Measurements from ENCODE around the gene CHRNA5. TPM values are rescaled to one million over a fixed set of nuclear protein-coding genes. Genes with fewer than 3 reads are reported as not detected.
"Not testable (repeated sequence)": the region's sequence is repeated elsewhere in the genome, so short reads cannot be mapped to it uniquely, and the experiment has no call there.

Gene CHRNA5
- total RNA-seq, result 0.52 TPM

DNA sequence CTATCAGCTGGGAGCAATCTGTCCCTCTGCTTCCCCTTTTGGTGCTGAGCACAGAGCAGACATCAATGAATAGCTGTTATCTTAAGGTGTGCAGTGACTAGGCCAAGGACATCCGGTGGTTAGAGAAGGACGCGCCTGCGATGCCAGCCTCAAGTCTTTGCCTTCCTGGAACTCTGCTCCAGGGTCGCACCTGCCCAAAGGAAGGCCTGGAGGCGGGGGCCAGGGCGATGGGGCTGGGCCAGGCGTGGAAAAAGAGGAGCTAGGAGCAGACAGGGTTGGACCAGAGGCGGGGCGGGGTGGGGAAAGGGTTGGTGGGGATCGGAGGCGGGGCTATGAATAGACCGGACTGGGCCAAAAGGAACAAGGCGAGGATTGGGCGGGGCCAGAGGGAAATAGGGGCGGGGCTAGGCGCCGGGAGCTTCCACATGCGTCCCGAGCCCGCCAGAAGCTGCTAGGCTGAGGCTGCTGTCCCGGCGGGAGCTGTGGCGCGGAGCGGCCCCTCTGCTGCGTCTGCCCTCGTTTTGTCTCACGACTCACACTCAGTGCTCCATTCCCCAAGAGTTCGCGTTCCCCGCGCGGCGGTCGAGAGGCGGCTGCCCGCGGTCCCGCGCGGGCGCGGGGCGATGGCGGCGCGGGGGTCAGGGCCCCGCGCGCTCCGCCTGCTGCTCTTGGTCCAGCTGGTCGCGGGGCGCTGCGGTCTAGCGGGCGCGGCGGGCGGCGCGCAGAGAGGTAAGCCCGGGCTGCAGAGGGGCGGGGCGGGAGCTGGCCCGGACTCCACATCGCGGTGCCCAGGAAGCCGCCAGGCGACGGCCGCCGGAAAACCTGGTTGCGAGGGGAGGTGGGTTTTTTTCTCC, at the start of gene CHRNA5:
CHRNA5 (plus strand) TSS at position 424 of the 854 bp plus-strand sequence; CDS start at position 624, 200 bp downstream.
- peaks cover 15% of the 10 kb centered on the region for H3K4me1 ChIP-seq (ENCODE audit: insufficient read depth, low read length)
- peaks cover 19% of the 10 kb centered on the region for H3K27me3 ChIP-seq (ENCODE audit: insufficient read depth, low read length)
- no peaks in the 10 kb centered on the region for H3K9me3 ChIP-seq (ENCODE audit: low read depth, low read length)
- H3K4me3 ChIP-seq (ENCODE audit: low read length), result peak within 1 kb of the TSS; percentile 52

DNA sequence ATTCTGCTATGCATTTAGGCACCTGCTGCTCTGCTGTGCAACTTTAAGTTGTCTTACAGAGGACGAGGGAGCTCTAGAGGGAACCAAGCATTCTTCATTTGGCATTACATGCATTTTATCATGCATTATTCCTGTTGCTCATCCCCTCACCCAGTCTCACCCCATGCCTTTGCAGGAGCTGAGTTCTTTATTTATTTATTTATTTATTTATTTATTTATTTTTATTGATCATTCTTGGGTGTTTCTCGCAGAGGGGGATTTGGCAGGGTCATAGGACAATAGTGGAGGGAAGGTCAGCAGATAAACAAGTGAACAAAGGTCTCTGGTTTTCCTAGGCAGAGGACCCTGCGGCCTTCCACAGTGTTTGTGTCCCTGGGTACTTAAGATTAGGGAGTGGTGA, 45.3 kb upstream of the CHRNA5 start:
- not testable (repeated sequence) for H3K4me1 ChIP-seq (ENCODE audit: insufficient read depth, low read length); H3K4me3 ChIP-seq (ENCODE audit: low read length); H3K27me3 ChIP-seq (ENCODE audit: insufficient read depth, low read length); H3K9me3 ChIP-seq (ENCODE audit: low read depth, low read length)

DNA sequence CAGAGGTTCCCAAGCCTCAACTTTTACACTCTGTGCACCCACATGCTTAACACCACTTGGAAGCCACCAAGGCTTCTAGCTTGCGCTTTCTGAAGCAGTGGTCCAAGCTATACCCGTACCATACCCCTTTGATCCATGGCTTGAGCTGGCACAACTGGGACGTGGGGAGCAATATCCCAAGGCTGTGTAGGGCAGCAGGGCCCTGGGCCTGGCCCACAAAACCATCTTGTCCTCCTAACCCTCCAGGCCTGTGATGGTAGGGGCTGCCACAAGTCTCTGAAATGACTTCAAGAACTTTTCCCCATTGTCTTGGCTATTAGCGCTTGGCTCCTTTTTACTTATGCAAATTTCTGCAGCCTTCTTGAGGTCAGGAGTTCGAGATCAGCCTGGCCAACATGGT, 41.1 kb upstream of the CHRNA5 start:
- no peaks in the 10 kb centered on the region for H3K9me3 ChIP-seq (ENCODE audit: low read depth, low read length)
- no peaks in the 10 kb centered on the region for H3K4me1 ChIP-seq (ENCODE audit: insufficient read depth, low read length)
- no peaks in the 10 kb centered on the region for H3K27me3 ChIP-seq (ENCODE audit: insufficient read depth, low read length)
- no peak overlapping the region for H3K4me3 ChIP-seq (ENCODE audit: low read length)

DNA sequence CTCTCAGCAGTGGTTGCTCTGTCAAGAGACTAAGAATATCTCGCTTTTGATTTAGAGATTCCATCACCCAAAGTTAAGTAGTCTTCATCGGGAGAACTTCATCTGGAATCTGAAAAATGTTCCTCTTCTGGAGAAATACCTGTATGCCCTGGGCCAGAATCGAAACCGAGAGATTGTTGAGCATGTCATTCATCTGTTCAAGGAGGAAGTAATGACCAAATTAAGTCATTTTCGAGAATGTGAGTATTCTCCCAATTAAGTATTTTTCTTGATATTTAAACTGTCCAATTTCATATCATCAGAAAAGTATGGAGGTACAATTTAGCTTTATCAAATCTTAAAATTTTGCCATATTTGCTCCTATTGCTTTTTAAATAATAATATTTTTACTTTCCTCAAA, 38.0 kb upstream of the CHRNA5 start:
- Histone ChIP-seq H3K9me3 (ENCODE audit: low read depth, low read length) (no peaks in the 10 kb centered on the region), H3K4me3 (ENCODE audit: low read length) (no peak overlapping the region), H3K27me3 (ENCODE audit: insufficient read depth, low read length) (no peaks in the 10 kb centered on the region), H3K4me1 (ENCODE audit: insufficient read depth, low read length) (no peaks in the 10 kb centered on the region)

DNA sequence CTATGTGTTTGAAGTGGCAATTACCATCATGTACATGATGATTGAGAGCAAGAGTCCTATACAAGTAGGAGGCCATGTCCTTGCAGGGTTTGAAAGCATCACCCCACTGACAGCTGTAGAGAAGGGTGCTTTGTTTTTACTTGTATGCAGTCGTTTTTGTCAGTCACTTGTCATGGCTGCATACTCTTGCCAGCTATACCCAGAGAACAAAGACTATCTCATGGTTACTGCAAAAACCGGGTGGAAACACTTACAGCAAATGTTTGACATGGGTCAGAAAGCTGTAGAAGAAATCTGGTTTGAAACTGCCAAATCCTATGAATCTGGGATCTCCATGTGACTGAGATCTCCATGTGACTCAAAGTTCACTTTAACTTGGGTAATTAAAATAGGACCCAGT, 32.0 kb upstream of the CHRNA5 start:
- Histone ChIP-seq H3K9me3 (ENCODE audit: low read depth, low read length) (no peaks in the 10 kb centered on the region), H3K4me1 (ENCODE audit: insufficient read depth, low read length) (no peaks in the 10 kb centered on the region), H3K4me3 (ENCODE audit: low read length) (no peak overlapping the region), H3K27me3 (ENCODE audit: insufficient read depth, low read length) (no peaks in the 10 kb centered on the region)

DNA sequence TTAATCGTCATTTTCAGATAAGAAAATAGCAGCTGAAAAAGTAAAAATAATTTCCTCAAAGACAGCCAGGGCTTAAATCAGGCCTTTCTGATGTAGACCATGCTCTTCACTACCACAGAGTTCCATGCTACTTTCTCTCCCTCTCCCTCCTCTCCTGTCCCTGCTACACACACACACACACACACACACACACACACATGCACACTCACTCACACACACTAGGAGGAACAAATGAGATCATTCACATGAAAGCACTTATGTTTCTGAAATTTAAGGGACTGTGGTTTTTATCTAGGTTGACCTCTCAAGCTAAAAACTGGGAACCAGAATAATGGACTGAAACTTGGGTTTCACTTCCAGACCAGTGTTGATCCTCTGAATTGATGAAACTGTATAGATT, 29.2 kb upstream of the CHRNA5 start:
- H3K9me3 ChIP-seq (ENCODE audit: low read depth, low read length), result no peaks in the 10 kb centered on the region
- peaks cover 3% of the 10 kb centered on the region for H3K4me1 ChIP-seq (ENCODE audit: insufficient read depth, low read length)

DNA sequence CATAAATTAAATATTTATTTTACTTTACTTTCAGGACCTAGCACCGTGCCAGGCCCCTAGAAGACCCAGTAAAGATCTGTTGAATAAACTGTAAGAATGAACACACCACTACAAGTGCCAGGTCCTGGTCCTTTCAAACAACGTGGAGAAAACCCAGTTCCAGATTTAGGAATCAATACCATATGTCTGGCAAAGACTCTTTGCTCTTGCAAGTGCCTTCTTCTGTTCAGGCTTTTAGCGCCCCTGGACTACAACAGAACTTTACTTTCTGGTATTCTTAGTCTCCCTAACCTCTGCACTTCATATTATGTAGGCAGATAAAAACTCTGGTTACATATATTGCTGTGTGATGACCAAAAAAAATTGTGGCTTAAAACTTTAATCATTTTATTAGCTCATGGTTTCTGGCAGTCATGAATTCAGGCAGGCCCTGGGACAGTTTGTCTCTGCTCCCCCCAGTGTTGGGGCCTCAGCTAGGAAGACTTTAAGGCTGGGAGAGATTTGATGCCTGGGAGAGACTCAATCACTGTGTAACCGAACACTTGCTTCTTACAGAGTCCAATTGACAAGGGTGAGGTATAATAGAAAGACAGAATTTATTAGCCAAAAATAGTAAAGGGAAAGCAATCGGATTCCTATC, 27.9 kb upstream of the CHRNA5 start:
- no peaks in the 10 kb centered on the region for H3K27me3 ChIP-seq (ENCODE audit: insufficient read depth, low read length)
- H3K4me1 ChIP-seq (ENCODE audit: insufficient read depth, low read length), result peaks cover 15% of the 10 kb centered on the region
- no peaks in the 10 kb centered on the region for H3K9me3 ChIP-seq (ENCODE audit: low read depth, low read length)
- no peak overlapping the region for H3K4me3 ChIP-seq (ENCODE audit: low read length)

More for the DNA sequence above, 29.2 kb upstream of the CHRNA5 start:
- Histone ChIP-seq H3K4me3 (ENCODE audit: low read length) (no peak overlapping the region), H3K27me3 (ENCODE audit: insufficient read depth, low read length) (no peaks in the 10 kb centered on the region)

DNA sequence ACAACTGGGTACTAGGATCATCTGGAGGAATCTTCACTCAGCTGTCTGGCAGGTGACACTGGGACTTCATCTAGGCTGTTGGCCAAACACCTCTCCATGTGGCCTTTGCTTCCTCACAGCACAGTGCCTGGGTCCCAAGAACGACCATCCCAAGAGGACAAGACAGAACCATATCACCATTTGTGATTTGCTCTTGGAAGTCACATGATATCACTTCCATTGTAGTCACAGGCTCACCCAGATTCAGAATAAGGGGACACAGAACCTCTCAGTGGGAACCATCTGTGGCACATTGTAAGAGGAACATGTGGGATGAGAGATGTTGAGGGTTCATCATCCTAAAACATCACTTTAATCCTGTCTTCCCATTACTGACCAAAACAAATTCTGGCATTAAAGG, 27.0 kb upstream of the CHRNA5 start:
- H3K4me1 ChIP-seq (ENCODE audit: insufficient read depth, low read length), result peaks cover 24% of the 10 kb centered on the region
- H3K4me3 ChIP-seq (ENCODE audit: low read length), result no peak overlapping the region
- H3K9me3 ChIP-seq (ENCODE audit: low read depth, low read length), result no peaks in the 10 kb centered on the region
- no peaks in the 10 kb centered on the region for H3K27me3 ChIP-seq (ENCODE audit: insufficient read depth, low read length)

DNA sequence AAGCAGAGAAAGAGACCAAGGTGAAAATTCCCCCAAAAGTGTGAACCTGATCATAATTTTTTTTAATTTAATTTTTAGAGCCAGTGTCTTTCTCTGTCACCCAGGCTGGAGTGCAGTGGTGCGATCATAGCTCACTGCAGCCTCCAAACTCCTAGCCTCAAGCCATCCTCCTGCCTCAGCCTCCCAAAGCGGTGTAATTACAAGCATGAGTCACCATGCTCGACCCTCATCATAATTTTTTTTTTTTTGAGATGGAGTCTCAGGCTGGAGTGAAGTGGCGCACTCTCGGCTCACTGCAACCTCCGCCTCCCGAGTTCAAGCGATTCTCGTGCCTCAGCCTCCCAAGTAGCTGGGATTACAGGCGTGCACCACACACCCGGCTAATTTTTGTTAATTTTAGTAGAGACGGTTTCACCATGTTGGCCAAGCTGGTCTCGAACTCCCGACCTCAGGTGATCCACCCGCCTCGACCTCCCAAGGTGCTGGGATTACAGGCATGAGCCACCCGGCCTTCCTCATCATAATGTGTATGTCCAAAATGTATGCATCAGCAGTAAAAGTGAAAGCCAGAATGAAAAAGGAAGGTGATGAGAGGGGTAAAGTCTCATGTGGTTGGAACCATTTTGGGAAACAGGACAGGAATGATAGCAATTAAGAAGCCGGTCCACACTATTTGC, 25.7 kb upstream of the CHRNA5 start:
- Histone ChIP-seq H3K4me3 (ENCODE audit: low read length) (peak overlapping the region; percentile 91), H3K4me1 (ENCODE audit: insufficient read depth, low read length) (peaks cover 27% of the 10 kb centered on the region)
- not testable (repeated sequence) for H3K27me3 ChIP-seq (ENCODE audit: insufficient read depth, low read length); H3K9me3 ChIP-seq (ENCODE audit: low read depth, low read length)

DNA sequence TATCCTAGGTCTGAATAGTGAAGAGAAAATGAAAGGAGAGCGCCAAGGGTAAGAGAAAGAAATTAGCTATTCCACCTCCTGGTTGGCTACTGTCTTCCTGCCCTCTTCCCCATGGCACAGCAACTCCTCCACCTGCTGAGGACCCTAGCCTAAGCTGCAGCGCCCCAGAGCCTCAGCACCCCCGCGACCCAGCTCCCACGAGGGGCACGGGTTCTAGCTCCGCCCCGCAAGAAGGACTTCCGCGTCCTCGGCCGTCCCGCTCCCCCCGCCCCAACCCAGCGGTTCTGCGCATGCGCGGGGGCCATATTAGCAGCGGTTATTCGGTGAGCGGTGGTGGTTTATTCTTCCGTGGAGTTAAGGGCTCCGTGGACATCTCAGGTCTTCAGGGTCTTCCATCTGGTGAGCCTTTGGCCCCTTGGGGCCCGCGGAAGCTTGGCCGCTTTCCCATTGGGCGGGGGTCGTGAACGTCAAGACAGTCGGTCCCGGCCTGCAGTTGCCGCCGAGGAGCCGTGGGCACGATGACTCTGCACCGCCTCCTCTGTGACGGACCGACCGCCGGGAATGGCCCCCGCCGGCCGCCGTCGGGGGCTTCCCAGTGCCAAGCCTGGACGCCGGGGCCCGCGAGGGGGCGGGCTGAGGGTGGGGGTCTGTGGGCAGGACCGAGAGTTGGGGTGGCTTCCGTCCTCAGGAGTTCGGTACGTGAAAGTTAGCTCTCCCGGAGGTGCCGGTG, 25.0 kb upstream of the CHRNA5 start, which contains the start of gene PSMA4:
PSMA4 (plus strand) TSS at position 304 of the 730 bp plus-strand sequence. CDS start 1,484 bp downstream, outside the sequence.
- H3K4me1 ChIP-seq (ENCODE audit: insufficient read depth, low read length), result peaks cover 27% of the 10 kb centered on the region

DNA sequence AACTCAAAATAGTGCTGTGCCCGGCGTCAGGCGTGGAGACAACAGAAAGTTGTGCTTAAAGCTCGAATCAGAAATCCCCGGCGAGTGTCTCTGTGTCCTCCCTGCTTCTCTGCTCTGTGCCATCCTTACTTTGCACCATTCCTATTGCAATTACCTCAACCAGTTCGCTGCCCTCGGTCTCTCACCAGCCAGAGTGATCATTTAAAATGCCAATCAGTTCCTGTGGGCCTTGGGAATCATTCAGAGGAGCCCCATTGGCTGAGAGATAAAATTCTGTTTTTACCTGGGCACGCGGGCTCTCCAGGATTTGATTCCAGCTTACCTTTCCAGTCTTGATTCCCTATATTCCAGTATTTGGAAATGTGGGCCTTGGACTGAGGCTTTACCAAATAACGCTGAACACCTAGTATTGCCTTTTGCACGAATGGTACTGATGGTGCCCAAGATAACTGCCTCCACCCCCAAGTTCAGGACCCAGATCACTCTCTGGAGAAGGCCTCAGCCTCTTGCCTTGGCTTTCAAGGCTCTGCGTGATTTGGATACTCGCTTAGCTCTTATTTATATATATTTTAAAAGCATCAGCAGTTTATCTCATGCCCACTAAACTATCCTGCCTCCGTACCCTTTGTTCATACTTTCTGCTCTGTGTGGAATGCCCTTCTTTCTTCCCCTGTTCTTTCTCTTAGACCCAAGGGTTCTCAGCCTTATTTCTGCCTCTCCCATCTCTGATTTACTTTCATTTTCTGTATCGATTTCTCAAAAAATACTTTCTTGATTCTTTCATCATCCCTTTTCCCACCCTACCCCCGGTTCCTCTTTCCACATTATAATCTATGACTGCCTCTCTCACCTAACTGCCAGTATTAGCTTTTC, 24.2 kb upstream of the CHRNA5 start:
- Histone ChIP-seq H3K9me3 (ENCODE audit: low read depth, low read length) (no peaks in the 10 kb centered on the region), H3K4me1 (ENCODE audit: insufficient read depth, low read length) (peaks cover 27% of the 10 kb centered on the region), H3K27me3 (ENCODE audit: insufficient read depth, low read length) (no peaks in the 10 kb centered on the region), H3K4me3 (ENCODE audit: low read length) (peak overlapping the region; percentile 91)

More for the DNA sequence above, 25.0 kb upstream of the CHRNA5 start, which contains the start of gene PSMA4:
- H3K27me3 ChIP-seq (ENCODE audit: insufficient read depth, low read length), result no peaks in the 10 kb centered on the region
- no peaks in the 10 kb centered on the region for H3K9me3 ChIP-seq (ENCODE audit: low read depth, low read length)
- H3K4me3 ChIP-seq (ENCODE audit: low read length), result peak within 1 kb of the TSS; percentile 91

DNA sequence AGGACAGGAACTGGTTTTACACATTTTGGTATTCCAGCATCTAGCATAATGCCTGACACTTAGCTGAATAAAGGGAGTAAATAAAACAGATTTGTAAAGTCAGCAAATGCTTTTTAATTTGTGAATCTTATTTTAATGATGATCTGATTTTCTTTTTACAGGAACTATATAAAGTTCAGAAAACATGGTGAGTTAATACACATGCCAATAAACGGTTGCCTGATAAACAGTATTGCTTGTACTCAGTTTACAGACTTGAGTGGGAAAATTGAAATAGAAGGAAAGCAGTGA, 23.6 kb upstream of the CHRNA5 start:
- Histone ChIP-seq H3K27me3 (ENCODE audit: insufficient read depth, low read length) (no peaks in the 10 kb centered on the region), H3K4me1 (ENCODE audit: insufficient read depth, low read length) (peaks cover 27% of the 10 kb centered on the region), H3K9me3 (ENCODE audit: low read depth, low read length) (no peaks in the 10 kb centered on the region), H3K4me3 (ENCODE audit: low read length) (peak overlapping the region; percentile 91)

DNA sequence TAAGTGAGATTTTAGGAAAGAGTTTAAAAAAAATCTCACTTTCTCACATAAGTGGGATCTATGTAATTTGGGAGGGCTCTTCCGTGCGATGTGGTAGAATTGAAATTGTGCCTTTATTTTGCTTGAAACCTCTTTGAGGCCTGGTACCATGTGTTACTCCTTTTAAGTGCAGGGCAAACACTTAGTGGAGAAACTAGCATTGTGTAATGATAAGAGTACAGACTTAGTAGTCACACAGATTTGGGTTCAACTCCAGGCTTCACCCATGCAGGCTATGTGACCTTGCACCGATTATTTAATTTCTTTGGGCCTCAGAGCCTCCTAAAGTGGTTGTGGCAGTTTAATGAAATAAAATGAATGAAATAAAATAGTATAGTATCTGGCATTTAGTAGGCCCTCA, 22.7 kb upstream of the CHRNA5 start:
- Histone ChIP-seq H3K4me1 (ENCODE audit: insufficient read depth, low read length) (peaks cover 27% of the 10 kb centered on the region), H3K27me3 (ENCODE audit: insufficient read depth, low read length) (no peaks in the 10 kb centered on the region), H3K4me3 (ENCODE audit: low read length) (no peak overlapping the region), H3K9me3 (ENCODE audit: low read depth, low read length) (no peaks in the 10 kb centered on the region)

DNA sequence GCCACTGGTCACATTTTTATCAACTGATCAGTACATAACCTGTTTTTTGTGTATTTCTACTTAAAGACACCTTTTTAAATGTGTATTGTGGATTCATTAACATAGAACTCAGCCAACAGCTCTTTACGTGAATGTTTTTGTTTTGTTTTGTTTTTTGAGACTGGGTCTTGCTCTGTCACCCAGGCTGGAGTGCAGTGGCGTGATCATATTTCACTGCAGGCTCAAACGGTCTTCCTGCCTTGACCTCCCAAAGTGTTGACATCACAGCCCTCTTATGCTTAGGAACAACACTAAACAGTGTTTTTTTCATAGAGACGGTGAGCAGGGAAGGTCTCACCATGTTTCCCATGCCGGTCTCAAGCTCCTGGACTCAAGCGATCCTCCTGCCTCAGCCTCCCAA, 15.1 kb upstream of the CHRNA5 start:
- no peak overlapping the region for H3K4me3 ChIP-seq (ENCODE audit: low read length)
- no peaks in the 10 kb centered on the region for H3K27me3 ChIP-seq (ENCODE audit: insufficient read depth, low read length)
- no peaks in the 10 kb centered on the region for H3K4me1 ChIP-seq (ENCODE audit: insufficient read depth, low read length)
- no peaks in the 10 kb centered on the region for H3K9me3 ChIP-seq (ENCODE audit: low read depth, low read length)
